K562 (cell line): Measurements from ENCODE around the gene FOXE1.

Source experiments
- POLR2AphosphoS2 ChIP-seq: IDR thresholded peaks from 2 replicates; pipeline ENCODE4 v1.6.1; 2012; ENCODE audit warnings: low read length, improper control_type of control experiment
- SREBF2 ChIP-seq: sonication (generic); formaldehyde crosslinking; IDR thresholded peaks from 2 replicates; pipeline ENCODE4 v1.4.0; 2020; ENCODE audit warnings: mild to moderate bottlenecking, missing genetic modification reagents
- TAF1 ChIP-seq: IDR thresholded peaks from 2 replicates; pipeline ENCODE4 v1.6.1; 2011; ENCODE audit warnings: mild to moderate bottlenecking, low read length, moderate library complexity; ENCODE audit not compliant: insufficient read depth, control insufficient read depth, severe bottlenecking; ENCODE audit errors: extremely low read depth
- THRB ChIP-seq: fragments of 450-650 bp; formaldehyde crosslinking; conservative IDR thresholded peaks from 2 replicates; pipeline ENCODE4 v1.4.0; 2022; ENCODE audit warnings: mild to moderate bottlenecking, missing genetic modification characterization
- USF2 ChIP-seq: sonication (generic); formaldehyde crosslinking; IDR thresholded peaks from 2 replicates; pipeline ENCODE4 v1.5.0; 2020; ENCODE audit warnings: missing genetic modification reagents
- ZKSCAN1 ChIP-seq: fragments of 150-350 bp; IDR thresholded peaks from 2 replicates; pipeline ENCODE4 v1.6.1; 2016; ENCODE audit warnings: low read depth, low read length
- ZNF280B ChIP-seq: fragments of 250-450 bp; sonication (Bioruptor Pico); IDR thresholded peaks from 2 replicates; pipeline ENCODE4 v1.5.1; 2021; ENCODE audit warnings: mild to moderate bottlenecking

GRCh38 chr9:97845763-97846162 is 7.3 kb upstream of the FOXE1 start:
- TF ChIP-seq ZNF280B (CRISPR knock-in tag) (no peak), ZKSCAN1 (no peak), USF2 (CRISPR knock-in tag) (no peak), POLR2AphosphoS2 (no peak), TAF1 (no peak), SREBF2 (no peak), THRB (no peak)
